GM12865 (cell line): ENCODE data around the gene KL.

ENCODE experiments used
- DNase-seq: peaks from one replicate; pipeline ENCODE4 v3.0.0; 2010; ENCODE audit warnings: low read depth
- H3K4me3 ChIP-seq: 2 replicates; pipeline ENCODE4 v1.5.1; 2011; ENCODE audit warnings: mild to moderate bottlenecking, low read depth, low read length, control low read depth
- TF ChIP-seq, protein P1 (sequence below): IDR thresholded peaks from 2 replicates; pipeline ENCODE4 v1.5.1; 2011; ENCODE audit warnings: low read length, control low read depth, low read depth, inconsistent platforms; ENCODE audit not compliant: insufficient read depth; ENCODE audit errors: missing control alignments

Gene KL

DNA sequence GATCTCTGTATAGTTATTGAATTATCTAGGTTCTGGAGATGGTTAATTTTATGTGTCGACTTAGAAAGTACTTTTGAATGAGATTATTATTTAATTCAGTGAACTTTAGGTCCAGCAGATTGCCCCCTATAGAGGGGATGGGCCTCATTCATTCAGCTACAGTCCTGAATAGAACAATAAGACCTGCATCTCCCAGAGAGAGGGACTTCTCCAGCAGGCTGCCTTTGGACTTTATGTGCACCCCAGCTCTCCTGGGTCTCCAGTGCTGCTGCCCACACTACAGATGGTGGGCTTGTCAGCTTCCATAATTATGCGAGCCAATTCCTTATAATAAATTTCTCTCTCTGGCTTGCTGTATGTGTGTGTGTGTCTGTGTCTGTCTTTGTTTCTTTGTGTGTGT is 39.3 kb upstream of the KL start:
- DNase-seq, result no peak
- TF ChIP-seq, protein P1, sequence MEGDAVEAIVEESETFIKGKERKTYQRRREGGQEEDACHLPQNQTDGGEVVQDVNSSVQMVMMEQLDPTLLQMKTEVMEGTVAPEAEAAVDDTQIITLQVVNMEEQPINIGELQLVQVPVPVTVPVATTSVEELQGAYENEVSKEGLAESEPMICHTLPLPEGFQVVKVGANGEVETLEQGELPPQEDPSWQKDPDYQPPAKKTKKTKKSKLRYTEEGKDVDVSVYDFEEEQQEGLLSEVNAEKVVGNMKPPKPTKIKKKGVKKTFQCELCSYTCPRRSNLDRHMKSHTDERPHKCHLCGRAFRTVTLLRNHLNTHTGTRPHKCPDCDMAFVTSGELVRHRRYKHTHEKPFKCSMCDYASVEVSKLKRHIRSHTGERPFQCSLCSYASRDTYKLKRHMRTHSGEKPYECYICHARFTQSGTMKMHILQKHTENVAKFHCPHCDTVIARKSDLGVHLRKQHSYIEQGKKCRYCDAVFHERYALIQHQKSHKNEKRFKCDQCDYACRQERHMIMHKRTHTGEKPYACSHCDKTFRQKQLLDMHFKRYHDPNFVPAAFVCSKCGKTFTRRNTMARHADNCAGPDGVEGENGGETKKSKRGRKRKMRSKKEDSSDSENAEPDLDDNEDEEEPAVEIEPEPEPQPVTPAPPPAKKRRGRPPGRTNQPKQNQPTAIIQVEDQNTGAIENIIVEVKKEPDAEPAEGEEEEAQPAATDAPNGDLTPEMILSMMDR, result no peak
- H3K4me3 ChIP-seq, result no peak overlapping the region

DNA sequence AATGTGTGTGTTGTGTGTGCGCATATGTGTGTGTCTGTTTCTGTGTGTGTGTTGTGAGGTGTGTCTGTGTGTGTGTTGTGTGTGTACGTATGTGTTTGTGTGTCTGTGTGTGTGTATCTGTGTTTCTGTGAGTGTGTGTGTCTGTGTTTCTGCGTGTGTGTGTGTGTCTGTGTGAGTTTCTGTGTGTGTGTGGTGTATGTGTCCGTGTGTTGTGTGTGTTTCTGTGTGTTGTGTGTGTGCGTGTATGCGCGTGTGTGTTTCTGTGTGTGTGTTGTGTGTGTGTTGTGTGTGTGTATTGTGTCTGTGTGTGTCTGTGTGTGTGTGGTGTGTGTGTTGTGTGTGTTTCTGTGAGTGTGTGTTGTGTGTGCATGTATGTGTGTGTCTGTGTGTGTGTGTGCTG is 38.9 kb upstream of the KL start:
- H3K4me3 ChIP-seq, result no peak overlapping the region
- TF ChIP-seq, protein P1, result no peak
- no peak for DNase-seq

DNA sequence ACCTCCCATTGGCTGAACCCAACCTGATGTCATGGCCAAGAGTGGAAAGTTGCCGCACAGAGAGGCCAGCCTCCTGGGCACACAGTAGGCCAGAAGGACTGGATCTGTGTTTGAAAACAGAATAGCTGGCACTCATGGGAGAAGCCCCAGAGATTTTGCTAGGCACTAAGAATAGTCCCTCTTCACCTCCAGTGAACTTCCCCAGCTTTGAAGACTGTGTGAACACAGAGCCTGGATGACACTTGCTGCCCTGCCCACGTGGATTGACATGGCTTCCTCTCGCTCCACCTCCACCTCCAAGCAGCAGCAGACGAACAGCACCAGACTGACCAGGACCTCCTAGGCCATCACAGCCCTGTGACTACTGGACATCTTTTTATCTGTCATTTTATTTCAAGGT is 37.9 kb upstream of the KL start:
- TF ChIP-seq, protein P1, result no peak
- DNase-seq, result no peak
- no peak overlapping the region for H3K4me3 ChIP-seq

DNA sequence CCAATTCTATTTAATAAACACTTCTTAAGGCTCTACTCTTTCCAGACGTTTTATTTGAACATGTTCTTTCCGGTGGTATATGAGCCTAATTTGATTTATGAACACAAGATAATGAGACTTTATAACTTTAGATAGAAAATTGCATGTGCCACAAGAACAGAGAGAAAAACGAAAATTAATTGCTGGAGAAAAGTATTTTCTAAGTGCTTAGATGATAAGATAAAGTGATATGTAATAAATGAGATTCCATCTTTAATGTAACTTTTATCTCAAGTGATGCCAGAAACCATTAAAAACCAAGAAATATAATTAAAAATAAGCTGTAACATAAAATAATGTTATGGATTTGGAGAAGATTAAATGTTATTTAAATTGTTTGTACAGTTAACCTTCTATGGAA is 33.2 kb upstream of the KL start:
- DNase-seq, result no peak
- TF ChIP-seq, protein P1, result no peak

DNA sequence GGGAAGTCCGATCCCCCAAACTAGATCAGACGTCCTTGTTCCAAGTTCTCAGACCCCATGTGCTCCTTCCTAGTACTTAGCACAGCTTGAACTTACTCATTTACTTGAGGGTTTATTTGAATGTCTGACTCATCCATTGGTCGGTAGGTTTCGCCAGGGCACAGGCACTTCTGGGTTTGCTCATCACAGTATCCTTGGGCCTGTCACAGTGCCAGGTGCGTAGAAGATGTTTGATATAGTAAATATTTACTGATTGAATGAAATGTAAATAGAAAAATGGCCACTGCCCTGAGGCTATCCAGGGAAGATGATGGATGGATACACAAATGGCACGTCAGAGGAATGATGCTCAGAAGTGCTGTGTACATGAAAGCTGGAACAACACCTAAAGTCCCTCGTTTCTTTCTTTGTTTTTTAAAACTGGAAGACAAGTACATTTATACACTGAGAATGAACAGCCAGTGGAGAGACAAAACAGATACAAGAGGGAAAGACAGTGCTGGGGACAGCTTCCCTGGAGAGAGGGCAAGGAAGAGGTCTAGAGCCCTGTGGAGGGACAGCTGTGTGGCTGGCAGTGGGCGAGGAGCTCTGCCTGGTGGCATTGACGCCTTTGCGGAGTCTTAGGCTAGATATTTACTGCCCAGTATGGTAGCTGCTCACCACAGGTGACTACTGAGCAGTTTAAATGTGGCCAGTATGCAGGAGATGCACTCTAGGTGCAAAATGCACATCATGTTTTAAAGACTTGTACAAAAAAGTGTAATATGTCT is 31.2 kb upstream of the KL start:
- DNase-seq, result peak; percentile 18
- TF ChIP-seq, protein P1, result no peak
- H3K4me3 ChIP-seq, result no peak overlapping the region

More for the DNA sequence above, 33.2 kb upstream of the KL start:
- H3K4me3 ChIP-seq, result no peak overlapping the region

DNA sequence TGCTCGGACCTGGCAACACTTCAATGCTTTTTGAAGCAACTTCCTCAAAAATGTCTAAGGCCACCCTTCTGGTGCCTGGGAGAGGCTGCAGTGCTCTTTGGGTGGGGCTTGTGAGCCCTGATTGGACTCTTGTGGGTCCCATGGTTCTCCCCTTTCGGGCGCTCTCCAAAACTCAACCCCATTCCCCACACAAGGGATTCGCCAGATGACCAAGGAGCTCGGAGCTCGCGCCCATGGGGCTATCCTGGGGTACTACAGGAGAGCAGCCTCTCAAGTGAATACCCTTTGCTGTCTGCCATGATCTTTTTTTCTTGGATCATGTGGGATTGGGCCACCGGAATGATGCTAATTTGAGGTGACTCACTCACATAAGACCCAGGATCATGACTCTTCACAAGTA is 29.7 kb upstream of the KL start:
- DNase-seq, result no peak
- TF ChIP-seq, protein P1, result no peak
- H3K4me3 ChIP-seq, result no peak overlapping the region

DNA sequence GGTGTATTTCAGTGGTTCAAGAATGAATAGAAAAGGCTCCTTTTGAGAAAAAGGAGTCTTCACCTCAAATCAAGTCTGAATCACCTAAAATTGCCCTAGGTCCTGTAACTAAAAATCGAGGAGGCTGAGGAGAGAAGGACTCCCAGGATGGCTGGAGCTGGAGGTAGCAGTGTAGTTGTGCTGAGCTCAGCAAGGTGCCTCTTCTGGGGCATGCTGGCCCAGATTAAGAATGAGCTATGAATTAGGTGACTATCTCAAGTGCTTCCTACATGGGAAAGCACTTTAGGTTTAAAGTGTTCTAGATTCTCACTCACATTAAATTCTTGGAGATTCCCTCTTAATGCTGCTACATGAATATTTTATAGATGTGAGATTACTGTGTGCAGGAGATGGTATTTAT is 28.8 kb upstream of the KL start:
- no peak for DNase-seq
- TF ChIP-seq, protein P1, result no peak
- H3K4me3 ChIP-seq, result no peak overlapping the region
